ENCODE measurements around the gene DCPS.

DCPS gene

GRCh38 chr11:126297004-126297403 is 6.9 kb upstream of the DCPS start:
- Histone ChIP-seq H3K4me1 (ENCODE audit: low read depth, poor library complexity, severe bottlenecking) (no peaks in the 10 kb centered on the region), H3K4me3 (IDR thresholded peaks at IDR 0.05; ENCODE audit: insufficient read depth, low read depth, low read length) (no peak overlapping the region), H3K27me3 (ENCODE audit: insufficient read depth, low read depth) (no peaks in the 10 kb centered on the region), H3K4me2 (no peak overlapping the region), H4K20me1 (ENCODE audit: insufficient read depth) (no peaks in the 10 kb centered on the region), H3K9ac (no peak overlapping the region), H3K36me3 (ENCODE audit: insufficient read depth) (no peaks in the 10 kb centered on the region), H3K27ac (no peak overlapping the region), H2AFZ (ENCODE audit: low read depth) (no peak overlapping the region), H3K79me2 (ENCODE audit: insufficient read depth, low read depth) (no peaks in the 10 kb centered on the region)
- TF ChIP-seq CTCF (conservative IDR thresholded peaks at IDR 0.05; ENCODE audit: low read depth, low read length), result no peak

GRCh38 chr11:126304457-126305075 is 706 bp downstream of the DCPS start:
- Histone ChIP-seq H2AFZ (ENCODE audit: low read depth) (peak overlapping the region; percentile 91), H3K27ac (peak overlapping the region; percentile 70), H3K4me2 (peak overlapping the region; percentile 93)

GRCh38 chr11:126305699-126306098 is 1.8 kb downstream of the DCPS start:
- Histone ChIP-seq H3K27me3 (ENCODE audit: insufficient read depth, low read depth) (no peaks in the 10 kb centered on the region), H3K4me3 (IDR thresholded peaks at IDR 0.05; ENCODE audit: insufficient read depth, low read depth, low read length) (no peak overlapping the region), H3K9ac (no peak overlapping the region), H3K36me3 (ENCODE audit: insufficient read depth) (no peaks in the 10 kb centered on the region), H4K20me1 (ENCODE audit: insufficient read depth) (no peaks in the 10 kb centered on the region), H2AFZ (ENCODE audit: low read depth) (no peak overlapping the region), H3K4me1 (ENCODE audit: low read depth, poor library complexity, severe bottlenecking) (peaks cover 62% of the 10 kb centered on the region), H3K79me2 (ENCODE audit: insufficient read depth, low read depth) (peaks cover 15% of the 10 kb centered on the region; the same call in 1 of the 2 replicates), H3K4me2 (peak overlapping the region; percentile 93), H3K27ac (peak overlapping the region; percentile 35; the same call in 1 of the 2 replicates)
- TF ChIP-seq CTCF (conservative IDR thresholded peaks at IDR 0.05; ENCODE audit: low read depth, low read length), result no peak

More at GRCh38 chr11:126304457-126305075, 706 bp downstream of the DCPS start:
- no peak for TF ChIP-seq CTCF (conservative IDR thresholded peaks at IDR 0.05; ENCODE audit: low read depth, low read length)
- peak overlapping the region; percentile 83; the same call in 1 of the 2 replicates for H3K9ac ChIP-seq
- no peak overlapping the region for H3K4me3 ChIP-seq (IDR thresholded peaks at IDR 0.05; ENCODE audit: insufficient read depth, low read depth, low read length)
- H3K79me2 ChIP-seq (ENCODE audit: insufficient read depth, low read depth), result peaks cover 15% of the 10 kb centered on the region; the same call in 1 of the 2 replicates
- no peaks in the 10 kb centered on the region for H4K20me1 ChIP-seq (ENCODE audit: insufficient read depth)
- no peaks in the 10 kb centered on the region for H3K36me3 ChIP-seq (ENCODE audit: insufficient read depth)
- peaks cover 51% of the 10 kb centered on the region for H3K4me1 ChIP-seq (ENCODE audit: low read depth, poor library complexity, severe bottlenecking)
- no peaks in the 10 kb centered on the region for H3K27me3 ChIP-seq (ENCODE audit: insufficient read depth, low read depth)

- Histone ChIP-seq H3K4me3 (IDR thresholded peaks at IDR 0.05; ENCODE audit: insufficient read depth, low read depth, low read length) (no peak overlapping the region), H3K4me2 (peak overlapping the region; percentile 29; the same call in 1 of the 2 replicates), H3K27me3 (ENCODE audit: insufficient read depth, low read depth) (no peaks in the 10 kb centered on the region), H3K36me3 (ENCODE audit: insufficient read depth) (no peaks in the 10 kb centered on the region), H3K4me1 (ENCODE audit: low read depth, poor library complexity, severe bottlenecking) (peaks cover 82% of the 10 kb centered on the region), H4K20me1 (ENCODE audit: insufficient read depth) (no peaks in the 10 kb centered on the region), H3K79me2 (ENCODE audit: insufficient read depth, low read depth) (peaks cover 15% of the 10 kb centered on the region; the same call in 1 of the 2 replicates), H2AFZ (ENCODE audit: low read depth) (no peak overlapping the region), H3K27ac (no peak overlapping the region; the same call in 1 of the 2 replicates), H3K9ac (no peak overlapping the region)
- peak; percentile 32; the same call in 1 of the 2 replicates for TF ChIP-seq CTCF (conservative IDR thresholded peaks at IDR 0.05; ENCODE audit: low read depth, low read length)
Measured at GRCh38 chr11:126307706-126308105, 3.8 kb downstream of the DCPS start.
